Measurements from ENCODE around the gene IL1A.

- no peak for TF ChIP-seq EP300 (IDR thresholded peaks at IDR 0.05)
- TF ChIP-seq, protein P1, sequence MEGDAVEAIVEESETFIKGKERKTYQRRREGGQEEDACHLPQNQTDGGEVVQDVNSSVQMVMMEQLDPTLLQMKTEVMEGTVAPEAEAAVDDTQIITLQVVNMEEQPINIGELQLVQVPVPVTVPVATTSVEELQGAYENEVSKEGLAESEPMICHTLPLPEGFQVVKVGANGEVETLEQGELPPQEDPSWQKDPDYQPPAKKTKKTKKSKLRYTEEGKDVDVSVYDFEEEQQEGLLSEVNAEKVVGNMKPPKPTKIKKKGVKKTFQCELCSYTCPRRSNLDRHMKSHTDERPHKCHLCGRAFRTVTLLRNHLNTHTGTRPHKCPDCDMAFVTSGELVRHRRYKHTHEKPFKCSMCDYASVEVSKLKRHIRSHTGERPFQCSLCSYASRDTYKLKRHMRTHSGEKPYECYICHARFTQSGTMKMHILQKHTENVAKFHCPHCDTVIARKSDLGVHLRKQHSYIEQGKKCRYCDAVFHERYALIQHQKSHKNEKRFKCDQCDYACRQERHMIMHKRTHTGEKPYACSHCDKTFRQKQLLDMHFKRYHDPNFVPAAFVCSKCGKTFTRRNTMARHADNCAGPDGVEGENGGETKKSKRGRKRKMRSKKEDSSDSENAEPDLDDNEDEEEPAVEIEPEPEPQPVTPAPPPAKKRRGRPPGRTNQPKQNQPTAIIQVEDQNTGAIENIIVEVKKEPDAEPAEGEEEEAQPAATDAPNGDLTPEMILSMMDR (IDR thresholded peaks at IDR 0.05), result no peak
Measured at GRCh38 chr2:112725545-112726457, 58.5 kb downstream of the IL1A start.

Measured in upper lobe of left lung (tissue), 4 donors.